Activated T-cell treated with anti-CD3 and anti-CD28 coated beads for 1 hour (primary cell): Measurements from ENCODE around the gene ADAMTS13.
A peak's percentile ranks its signal among the peaks of the same experiment; 100 is the strongest.

Source experiments
- DNase-seq: peaks from one replicate; pipeline ENCODE4 v3.0.0-alpha.2; 2020; ENCODE audit warnings: low read depth

ADAMTS13 gene

GRCh38 chr9:133454943-133455673 is 32.9 kb downstream of the ADAMTS13 start:
- DNase-seq, result no peak

DNA sequence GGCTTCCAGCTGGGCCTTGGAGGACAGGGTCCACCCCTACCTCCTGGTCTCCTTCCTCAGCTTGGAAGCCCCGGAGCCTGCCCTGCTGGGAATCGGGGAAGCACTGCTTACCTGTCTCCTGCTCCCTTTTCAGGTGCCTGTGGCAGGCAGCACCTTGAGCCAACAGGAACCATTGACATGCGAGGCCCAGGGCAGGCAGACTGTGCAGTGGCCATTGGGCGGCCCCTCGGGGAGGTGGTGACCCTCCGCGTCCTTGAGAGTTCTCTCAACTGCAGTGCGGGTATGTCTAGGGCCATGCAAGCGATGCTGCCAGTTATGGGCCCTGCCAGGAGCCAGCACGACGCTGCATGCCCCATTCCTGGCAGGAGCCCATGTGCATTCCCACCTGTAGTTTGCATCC is 33.8 kb downstream of the ADAMTS13 start:
- no peak for DNase-seq

GRCh38 chr9:133456409-133456808 is 34.2 kb downstream of the ADAMTS13 start:
- no peak for DNase-seq

GRCh38 chr9:133457233-133457632 is 35.1 kb downstream of the ADAMTS13 start:
- no peak for DNase-seq

DNA sequence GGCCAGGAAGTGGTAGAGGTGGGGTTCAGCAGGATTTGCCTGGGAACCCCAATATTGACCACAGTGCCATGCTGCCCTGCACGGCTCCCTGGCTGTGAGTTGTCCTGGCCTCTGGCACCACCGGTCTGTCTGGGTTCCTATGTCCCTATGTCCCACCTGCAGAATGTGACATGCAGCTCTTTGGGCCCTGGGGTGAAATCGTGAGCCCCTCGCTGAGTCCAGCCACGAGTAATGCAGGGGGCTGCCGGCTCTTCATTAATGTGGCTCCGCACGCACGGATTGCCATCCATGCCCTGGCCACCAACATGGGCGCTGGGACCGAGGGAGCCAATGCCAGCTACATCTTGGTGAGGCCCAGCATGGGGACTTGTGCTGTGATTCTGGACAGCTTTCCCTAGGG is 35.6 kb downstream of the ADAMTS13 start:
- no peak for DNase-seq

DNA sequence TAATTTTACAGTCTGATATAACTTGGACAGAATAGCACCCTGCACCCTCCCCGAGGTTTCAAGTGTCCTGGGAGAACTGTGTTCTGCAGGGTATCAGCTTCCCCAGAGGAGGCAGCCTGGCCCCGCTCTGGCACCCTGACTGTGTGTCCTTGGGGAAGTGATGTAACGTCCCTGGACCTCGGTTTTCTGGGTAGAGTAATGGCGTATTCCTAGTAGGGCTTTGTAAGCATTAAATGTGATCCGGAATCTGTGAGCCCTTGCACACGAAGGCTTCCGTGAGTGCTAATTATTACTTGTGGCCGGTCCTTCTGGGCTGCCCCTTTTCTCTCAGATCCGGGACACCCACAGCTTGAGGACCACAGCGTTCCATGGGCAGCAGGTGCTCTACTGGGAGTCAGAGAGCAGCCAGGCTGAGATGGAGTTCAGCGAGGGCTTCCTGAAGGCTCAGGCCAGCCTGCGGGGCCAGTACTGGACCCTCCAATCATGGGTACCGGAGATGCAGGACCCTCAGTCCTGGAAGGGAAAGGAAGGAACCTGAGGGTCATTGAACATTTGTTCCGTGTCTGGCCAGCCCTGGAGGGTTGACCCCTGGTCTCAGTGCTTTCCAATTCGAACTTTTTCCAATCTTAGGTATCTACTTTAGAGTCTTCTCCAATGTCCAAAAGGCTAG is 36.6 kb downstream of the ADAMTS13 start:
- DNase-seq, result no peak

DNA sequence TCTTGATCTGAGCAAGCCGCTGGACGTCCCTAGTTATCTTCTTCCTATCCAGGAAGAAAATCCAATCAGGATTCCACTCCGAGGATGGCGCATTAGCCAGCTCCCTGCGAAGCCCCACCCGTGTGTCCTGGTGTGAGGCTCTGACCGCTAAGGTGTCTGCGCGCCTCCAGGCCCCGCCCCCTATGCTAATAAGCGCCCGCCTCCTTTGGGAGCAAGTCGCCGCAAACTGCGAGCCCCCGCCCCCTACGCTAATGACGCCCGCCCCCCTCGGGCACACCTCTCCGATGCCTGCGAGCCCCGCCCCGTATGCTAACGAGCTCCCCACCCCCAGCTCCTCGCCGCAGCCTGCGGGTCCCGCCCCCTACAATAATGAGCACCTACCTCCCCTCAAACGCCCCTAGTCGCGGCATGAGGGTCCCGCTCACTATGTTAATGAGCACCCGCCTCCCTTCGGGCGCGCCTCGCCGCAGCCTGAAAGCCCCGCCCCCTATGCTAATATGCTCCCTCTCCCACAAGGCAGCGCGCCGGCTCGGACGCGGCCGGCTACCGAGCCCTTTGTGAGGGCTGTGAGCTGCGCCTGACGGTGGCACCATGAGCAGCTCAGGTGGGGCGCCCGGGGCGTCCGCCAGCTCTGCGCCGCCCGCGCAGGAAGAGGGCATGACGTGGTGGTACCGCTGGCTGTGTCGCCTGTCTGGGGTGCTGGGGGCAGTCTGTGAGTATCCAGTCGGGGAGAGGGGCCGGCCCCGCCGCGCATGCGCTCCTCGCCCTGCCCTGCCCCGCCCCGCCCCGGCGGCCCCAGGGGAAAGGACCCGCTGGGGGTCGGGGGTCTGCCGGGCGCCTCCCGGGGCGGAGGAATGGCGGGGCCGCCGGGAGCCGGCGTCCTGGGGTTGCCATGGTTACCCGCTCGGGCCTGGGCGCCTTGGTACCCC is 37.6 kb downstream of the ADAMTS13 start, which contains the start of gene CACFD1:
Gene CACFD1 (plus strand): TSS at position 503 of the 929 bp plus-strand sequence. CDS start 89 bp downstream, at position 592.
- DNase-seq, result peak; percentile 88

DNA sequence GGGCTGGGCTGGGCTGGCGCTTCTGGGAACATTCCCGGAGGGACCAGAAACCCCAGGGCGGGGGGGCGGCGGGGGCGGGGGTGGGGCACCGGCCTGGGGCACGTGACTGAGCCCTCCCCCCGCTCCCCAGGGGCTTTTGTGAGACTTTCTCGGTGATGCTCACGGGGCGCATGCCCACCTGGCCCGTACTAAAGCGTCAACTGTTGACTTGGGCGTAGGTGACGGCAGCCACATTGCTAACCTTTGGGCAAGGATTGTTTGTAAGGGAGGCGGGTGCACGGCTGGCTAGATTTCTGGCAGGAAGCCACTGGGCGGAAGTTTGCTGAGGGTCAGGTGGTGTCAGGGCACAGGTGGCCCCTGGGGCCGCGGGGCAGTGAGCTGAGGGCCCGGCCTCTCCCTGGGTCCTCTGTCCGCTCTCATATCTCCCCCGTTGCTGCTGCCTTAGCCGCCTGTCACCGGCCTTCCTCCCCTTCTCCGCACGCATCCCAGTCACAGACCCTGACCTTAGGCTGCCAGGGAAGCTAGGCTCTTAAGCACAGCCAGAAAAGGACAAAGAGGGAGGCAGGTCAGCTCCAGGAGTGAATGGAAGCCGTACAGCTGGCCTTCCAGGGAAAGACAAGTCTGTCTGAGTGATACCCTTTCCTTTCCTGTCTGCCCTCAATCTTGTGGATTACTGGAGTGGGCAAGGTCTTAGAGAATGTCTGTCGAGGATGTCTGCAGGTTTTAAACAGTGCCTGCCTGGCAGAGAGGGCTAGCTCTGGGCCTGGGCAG is 38.4 kb downstream of the ADAMTS13 start:
- no peak for DNase-seq

DNA sequence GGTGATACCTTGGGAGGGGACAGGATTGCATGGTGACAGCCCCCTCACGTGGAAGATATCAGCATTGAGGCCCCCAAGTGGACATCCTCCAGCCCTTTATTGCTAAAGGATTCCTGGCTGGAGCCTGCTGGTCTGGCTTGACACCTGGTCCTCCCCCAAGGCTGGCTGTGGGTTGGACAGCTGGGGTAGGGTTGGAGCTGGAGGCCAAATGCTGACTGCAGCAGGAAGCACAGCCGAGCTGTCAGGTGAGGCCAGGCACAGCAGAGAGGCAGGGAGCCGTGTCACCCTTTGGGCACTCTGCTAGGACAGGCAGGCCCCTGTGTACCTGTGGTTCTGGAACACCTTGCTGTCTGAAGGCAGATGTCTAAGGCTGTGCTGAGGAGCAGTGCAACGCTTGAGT is 39.8 kb downstream of the ADAMTS13 start:
- no peak for DNase-seq

DNA sequence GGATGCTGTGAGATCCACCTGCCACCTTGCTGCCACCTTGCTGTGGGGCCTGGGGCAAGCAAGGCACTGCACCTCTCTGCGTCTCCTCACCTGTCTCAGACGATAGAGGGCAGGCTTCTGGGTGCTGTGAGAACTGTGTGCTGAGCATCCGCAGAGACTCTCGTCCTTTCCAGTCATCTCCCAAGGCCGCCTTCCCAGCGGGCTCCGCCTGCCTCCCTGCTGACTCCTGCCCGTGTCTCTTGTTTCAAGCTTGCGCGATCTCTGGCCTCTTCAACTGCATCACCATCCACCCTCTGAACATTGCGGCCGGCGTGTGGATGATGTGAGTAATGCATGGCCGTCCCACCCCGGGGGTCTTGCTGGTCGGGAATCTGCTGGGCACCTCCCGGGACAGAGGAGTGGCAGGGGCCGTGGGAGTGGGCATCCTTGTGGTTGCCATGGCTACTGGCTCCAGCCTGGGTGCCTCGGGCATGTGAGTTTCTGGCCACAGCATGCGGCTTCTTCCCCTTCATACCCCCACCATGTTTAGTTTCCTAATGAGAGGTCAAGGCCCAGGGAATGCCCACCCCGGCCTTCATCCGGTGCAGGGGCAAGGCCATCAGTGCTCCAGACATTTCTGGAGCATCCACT is 41.2 kb downstream of the ADAMTS13 start:
- no peak for DNase-seq

DNA sequence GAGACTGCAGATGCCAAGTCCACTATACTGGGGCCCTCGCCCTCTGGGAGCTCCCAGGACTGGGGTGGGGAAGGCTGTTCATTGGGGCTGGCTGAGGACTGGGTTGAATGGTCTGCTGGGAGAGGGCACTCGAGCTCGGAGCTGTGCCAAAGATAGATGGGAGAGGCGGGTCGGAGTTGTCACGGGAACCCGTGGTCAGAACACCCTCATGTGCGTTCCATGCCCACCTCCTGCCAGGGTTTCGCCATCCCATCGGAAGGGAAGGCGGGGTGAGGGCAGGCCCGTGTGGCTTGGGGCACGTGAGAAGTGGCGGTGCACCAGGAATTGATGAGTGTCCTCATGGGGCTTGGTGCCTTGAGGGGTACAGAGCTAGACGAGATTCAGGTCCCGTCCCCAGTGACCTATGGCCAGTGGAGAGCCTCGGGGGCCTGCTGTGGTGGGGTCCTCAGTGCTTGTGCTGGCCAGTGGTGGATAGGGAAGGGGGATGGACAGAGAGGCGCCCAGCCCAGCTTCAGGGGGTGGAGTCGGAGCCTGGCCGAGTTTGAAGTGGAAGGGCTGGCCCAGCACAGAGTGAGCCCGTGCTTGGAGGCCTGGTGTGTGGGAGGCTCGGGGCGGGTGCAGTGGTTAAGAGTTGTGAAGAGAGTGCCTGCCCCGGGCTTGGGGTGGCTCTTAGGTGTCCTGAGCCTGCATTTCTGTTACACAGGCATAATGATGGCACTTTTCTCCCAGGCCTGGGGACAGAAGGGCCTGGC is 41.9 kb downstream of the ADAMTS13 start:
- DNase-seq, result no peak

DNA sequence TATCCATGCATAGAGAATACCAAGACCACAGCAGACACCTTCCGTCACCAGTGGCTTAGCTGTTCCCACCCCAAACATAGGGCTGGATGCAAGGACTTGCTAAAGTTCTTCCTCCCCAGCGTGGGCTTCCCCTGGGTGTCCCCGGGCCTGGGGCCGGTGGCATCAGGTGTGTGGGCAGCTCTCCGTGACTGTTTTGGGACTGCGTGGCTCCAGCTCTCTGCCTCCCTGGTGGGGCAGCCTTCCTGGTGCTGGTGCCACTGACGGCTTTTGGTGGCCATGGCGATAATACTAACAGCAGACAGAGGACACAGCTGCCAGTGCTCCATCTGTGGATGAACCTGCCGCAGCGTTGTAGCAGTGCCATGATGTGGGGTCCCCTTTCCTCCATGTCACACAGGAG is 42.5 kb downstream of the ADAMTS13 start:
- no peak for DNase-seq

DNA sequence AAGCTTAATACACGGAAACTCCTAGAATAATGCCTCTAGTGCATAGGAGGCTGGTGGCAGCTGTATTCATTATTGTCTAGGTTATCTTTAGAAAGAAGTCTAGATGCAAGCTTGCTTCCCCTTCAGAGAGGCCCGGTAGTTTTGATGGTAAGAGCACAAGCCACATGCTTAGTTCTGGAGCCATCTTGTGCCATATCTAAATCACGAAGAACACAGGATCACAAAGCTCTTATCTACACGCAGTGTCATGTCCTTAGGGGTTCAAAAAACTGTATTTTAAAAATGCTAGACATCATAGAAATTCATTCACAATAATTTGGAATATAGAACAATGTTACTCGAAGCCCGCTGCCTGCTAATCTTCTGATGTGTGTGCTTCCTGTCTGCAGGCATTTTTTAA is 43.8 kb downstream of the ADAMTS13 start:
- no peak for DNase-seq

GRCh38 chr9:133467101-133467500 is 44.9 kb downstream of the ADAMTS13 start:
- DNase-seq, result no peak

- DNase-seq, result no peak
These were observed 46.2 kb downstream of the ADAMTS13 start for GRCh38 chr9:133468374-133468773.

DNA sequence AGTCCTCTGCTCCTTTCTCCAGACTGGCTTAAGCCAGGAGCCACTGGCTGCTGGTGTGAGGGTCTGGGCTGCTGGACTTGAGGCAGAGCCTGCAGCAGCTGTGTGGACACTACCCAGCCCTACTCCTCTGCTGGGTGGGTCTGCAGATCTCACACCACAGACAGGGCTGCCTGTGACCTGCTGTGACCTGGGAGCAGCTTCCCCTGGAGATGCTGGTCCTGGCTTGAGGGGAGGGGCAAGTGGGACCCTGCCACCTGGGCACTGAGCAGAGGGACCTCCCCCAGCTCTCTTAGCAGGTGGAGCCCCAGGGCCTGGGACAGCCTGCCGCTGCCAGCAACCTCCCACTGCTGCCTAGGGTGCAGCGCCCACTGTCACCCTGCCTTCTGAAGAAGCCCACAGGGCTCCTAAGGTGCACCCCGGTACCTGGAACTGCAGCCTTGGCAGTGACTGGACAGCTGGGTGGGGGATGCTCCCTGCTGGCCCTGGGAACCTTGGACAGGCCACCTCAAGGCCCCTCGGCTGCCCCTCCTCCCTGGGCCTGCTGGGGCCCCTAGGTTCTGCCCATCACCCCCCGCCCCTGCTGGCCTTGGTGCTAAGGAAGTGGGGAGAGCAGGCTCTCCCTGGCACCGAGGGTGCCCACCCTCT is 46.7 kb downstream of the ADAMTS13 start:
- DNase-seq, result no peak

DNA sequence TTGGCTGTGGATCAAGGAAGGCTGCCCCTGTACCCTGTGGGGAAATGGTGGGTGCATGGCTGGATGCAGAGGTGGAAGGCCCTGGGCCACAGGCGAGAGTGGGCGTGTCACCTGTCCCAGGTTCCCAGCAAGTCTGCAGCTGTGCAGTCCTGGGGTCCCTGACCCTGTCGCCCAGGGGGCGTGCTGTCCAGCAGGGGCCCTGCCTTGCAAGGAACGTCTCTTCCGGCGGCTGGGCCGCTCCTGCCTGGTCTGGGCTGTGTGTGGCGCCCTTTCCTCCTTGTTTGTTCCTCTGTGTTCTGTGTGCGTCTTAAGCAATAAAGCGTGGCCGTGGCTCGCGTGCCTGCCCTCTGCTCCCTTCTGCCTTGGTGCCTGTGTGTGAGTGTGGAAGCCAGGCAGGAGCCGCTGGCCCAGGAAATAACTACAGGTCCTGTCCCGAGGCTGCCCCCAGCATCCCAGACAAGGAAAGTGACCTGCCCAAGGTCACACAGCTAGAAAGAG is 48.3 kb downstream of the ADAMTS13 start:
- DNase-seq, result no peak

- no peak for DNase-seq
These were observed 48.8 kb downstream of the ADAMTS13 start for GRCh38 chr9:133470988-133471387.

DNA sequence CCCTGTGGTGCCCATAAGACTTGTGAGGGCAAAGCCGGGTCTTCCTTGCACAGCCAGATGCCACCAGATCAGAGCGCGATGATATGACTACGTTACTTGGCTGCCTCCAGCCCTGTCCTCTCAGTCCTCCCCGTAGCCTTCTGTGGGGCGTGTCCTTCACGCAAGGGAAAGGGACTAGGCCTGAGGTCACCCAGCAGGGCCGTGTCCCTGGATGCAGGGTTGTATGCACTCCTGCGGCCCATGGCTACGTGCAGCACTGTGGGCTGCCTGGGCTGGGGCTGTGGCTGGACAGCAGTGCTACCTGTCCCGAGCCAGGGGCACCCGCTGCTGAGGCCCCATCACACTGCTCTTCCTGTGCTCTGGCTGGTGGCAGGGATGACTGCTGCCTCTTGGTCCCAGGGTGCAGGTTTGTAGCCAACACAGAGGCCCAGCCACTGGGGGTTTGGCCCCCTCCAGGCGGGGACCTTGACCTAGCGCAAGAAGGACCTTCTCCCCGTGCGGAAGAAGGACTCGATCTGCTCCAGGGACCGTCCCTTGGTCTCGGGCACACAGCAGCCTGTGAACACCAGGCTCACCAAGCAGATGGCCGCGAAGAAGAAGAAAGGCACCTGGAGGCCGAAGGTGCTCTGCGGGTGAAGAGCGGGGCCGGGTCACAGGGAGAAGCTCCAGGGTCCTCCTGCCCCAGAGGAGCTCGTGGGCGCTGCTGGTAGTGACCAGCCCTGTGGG is 49.5 kb downstream of the ADAMTS13 start:
- no peak for DNase-seq
